Tibial artery (tissue), 4 donors: ENCODE data around the gene UBN1.
A peak's percentile ranks its signal among the peaks of the same experiment; 100 is the strongest.

Source experiments
- DNase-seq, 2 donors: peaks; one replicate each; pipeline ENCODE4 v3.0.0-alpha.2; 2019
- H3K27ac ChIP-seq, 2 donors: fragments of 200-600 bp; sonication (generic) in 1 of 2; 1 replicate in 1 of 2; 2 replicates in 1 of 2; pipeline ENCODE4 v1.5.1; 2018 to 2019; ENCODE audit warnings: mild to moderate bottlenecking in 1 of 2
- H3K27me3 ChIP-seq, 2 donors: fragments of 200-600 bp; sonication (generic) in 1 of 2; one replicate each; pipeline versions ENCODE4 v1.5.1 to v1.6.0; 2016 to 2019
- H3K36me3 ChIP-seq, 3 donors: fragments of 200-600 bp; sonication (generic) in 2 of 3; one replicate each; pipeline ENCODE4 v1.5.1; 2016 to 2019; ENCODE audit warnings: mild to moderate bottlenecking in 2 of 3
- H3K4me1 ChIP-seq, 4 donors: fragments of 200-600 bp; sonication (generic) in 2 of 4; 1 replicate in 3 of 4; 2 replicates in 1 of 4; pipeline ENCODE4 v1.5.1; 2016 to 2019
- H3K4me3 ChIP-seq, 2 donors: fragments of 200-600 bp; sonication (generic) in 1 of 2; 1 replicate in 1 of 2; 2 replicates in 1 of 2; pipeline ENCODE4 v1.5.1; 2018 to 2019; ENCODE audit warnings: mild to moderate bottlenecking in 2 of 2
- H3K9me3 ChIP-seq, 3 donors: fragments of 200-600 bp; sonication (generic) in 1 of 3; one replicate each; pipeline ENCODE4 v1.5.1; 2016 to 2019
- CTCF ChIP-seq, 2 experiments: fragments of 200-600 bp in 1 of 2; fragments of 450-650 bp in 1 of 2; IDR thresholded peaks; one replicate each; pipeline ENCODE4 v1.5.1; 2017 to 2019; ENCODE audit warnings: antibody characterized with exemption in 2 of 2, mild to moderate bottlenecking in 1 of 2, moderate library complexity in 1 of 2
- intact Hi-C: fragments of 100-400 bp; cut with DNase I; formaldehyde crosslinking; loops from one replicate; pipeline ENCODE4 v1.15.0; 2023; ENCODE audit warnings: low total_unique reads

Gene UBN1

GRCh38 chr16:4846901-4847773 lies at the start of gene UBN1, which contains the start of gene GLYR1:
UBN1 (plus strand) TSS chr16:4847481; CDS start chr16:4852918, 5,437 bp downstream.
GLYR1 (minus strand) TSS chr16:4847288; CDS start chr16:4847265, 23 bp downstream.
- peaks cover 0 to 55% (median 45%) of the 10 kb centered on the region in 4 donors for H3K4me1 ChIP-seq
- DNase-seq, result peak; percentile 99 to 100
- H3K27me3 ChIP-seq, result no peaks in the 10 kb centered on the region
- TF ChIP-seq CTCF (IDR thresholded peaks at IDR 0.05), result peak in 1 of 2 experiments; percentile 15
- peak within 1 kb of the TSS; percentile 79 to 95 for H3K4me3 ChIP-seq
- H3K27ac ChIP-seq, result peak within 1 kb of the TSS; percentile 91
- intact Hi-C loops, result loop anchor here (5.0 kb wide), 1 partner anchor 80 kb away; the partner anchor contains the start of gene ZNF500
- H3K9me3 ChIP-seq, result no peaks in the 10 kb centered on the region
- H3K36me3 ChIP-seq, result peaks cover 27 to 34% (median 30%) of the 10 kb centered on the region in 3 donors

GRCh38 chr16:4797805-4798252 lies 49.5 kb upstream of the UBN1 start:
- peaks cover 0 to 17% (median 9%) of the 10 kb centered on the region in 4 donors for H3K4me1 ChIP-seq
- no peaks in the 10 kb centered on the region for H3K27me3 ChIP-seq
- H3K4me3 ChIP-seq, result no peak overlapping the region
- TF ChIP-seq CTCF (IDR thresholded peaks at IDR 0.05), result no peak
- no peaks in the 10 kb centered on the region for H3K9me3 ChIP-seq
- intact Hi-C loops, result loop anchor here (5.0 kb wide), 1 partner anchor 91 kb away; no protein-coding TSS in a partner anchor
- DNase-seq, result no peak
- H3K27ac ChIP-seq, result no peak overlapping the region
- H3K36me3 ChIP-seq, result peaks cover 0 to 33% (median 15%) of the 10 kb centered on the region in 3 donors

- no peak for TF ChIP-seq CTCF (IDR thresholded peaks at IDR 0.05)
- Histone ChIP-seq H3K27me3 (no peaks in the 10 kb centered on the region), H3K4me1 (peaks cover 0 to 22% (median 11%) of the 10 kb centered on the region in 4 donors), H3K27ac (no peak overlapping the region), H3K9me3 (no peaks in the 10 kb centered on the region), H3K4me3 (no peak overlapping the region), H3K36me3 (peaks cover 0 to 33% (median 15%) of the 10 kb centered on the region in 3 donors)
- no peak for DNase-seq
- intact Hi-C loops, result loop anchor here (5.0 kb wide), 1 partner anchor 91 kb away; no protein-coding TSS in a partner anchor
These were observed 48.8 kb upstream of the UBN1 start for GRCh38 chr16:4798456-4798855.

- H3K27ac ChIP-seq, result no peak overlapping the region
- intact Hi-C loops, result loop anchor here (5.0 kb wide), 1 partner anchor 92 kb away; no protein-coding TSS in a partner anchor
- DNase-seq, result no peak
- H3K9me3 ChIP-seq, result no peaks in the 10 kb centered on the region
- H3K4me1 ChIP-seq, result peaks cover 0 to 26% (median 13%) of the 10 kb centered on the region in 4 donors
- H3K36me3 ChIP-seq, result peaks cover 0 to 36% (median 16%) of the 10 kb centered on the region in 3 donors
- TF ChIP-seq CTCF (IDR thresholded peaks at IDR 0.05), result no peak
- no peak overlapping the region for H3K4me3 ChIP-seq
- H3K27me3 ChIP-seq, result no peaks in the 10 kb centered on the region
These were observed 48.0 kb upstream of the UBN1 start for GRCh38 chr16:4799171-4799855.

GRCh38 chr16:4800290-4801041 lies 46.8 kb upstream of the UBN1 start:
- H3K4me3 ChIP-seq, result no peak overlapping the region
- peaks cover 0 to 47% (median 28%) of the 10 kb centered on the region in 3 donors for H3K36me3 ChIP-seq

More at GRCh38 chr16:4800290-4801041, 46.8 kb upstream of the UBN1 start:
- no peaks in the 10 kb centered on the region for H3K27me3 ChIP-seq
- peaks cover 0 to 26% (median 13%) of the 10 kb centered on the region in 4 donors for H3K4me1 ChIP-seq
- intact Hi-C loops, result no loop called here
- DNase-seq, result no peak
- H3K27ac ChIP-seq, result no peak overlapping the region
- TF ChIP-seq CTCF (IDR thresholded peaks at IDR 0.05), result no peak
- no peaks in the 10 kb centered on the region for H3K9me3 ChIP-seq
